ENCODE results near the gene TMOD1. TPM values are rescaled to one million over a fixed set of nuclear protein-coding genes. Genes with fewer than 3 reads are reported as not detected.

The TMOD1 gene
- total and polyA plus RNA-seq, 2 of the 8 experiments (the other 6 are each of a cell fraction or from before 2014, with no cell fraction given) = 0.17 to 0.88 TPM

DNA sequence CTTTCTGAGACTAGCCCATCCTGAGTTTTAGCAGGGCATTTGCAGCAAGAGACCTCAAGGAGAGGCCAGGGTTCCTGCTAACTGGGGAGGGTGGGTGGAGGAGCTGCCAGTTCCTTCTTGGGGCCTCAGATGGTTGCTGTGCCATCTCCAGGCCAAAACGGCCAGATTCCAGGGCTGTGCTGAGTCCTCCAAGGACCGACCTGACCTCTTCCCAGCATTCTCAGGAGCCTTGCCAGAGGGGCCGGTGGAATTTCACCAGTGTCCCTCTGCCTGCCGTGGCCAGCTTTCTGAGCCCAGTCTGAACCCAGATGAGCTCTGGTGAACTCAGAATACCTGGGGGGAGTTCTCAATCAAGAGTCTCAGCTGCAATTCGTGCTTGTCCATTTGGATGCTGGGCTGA, 77.4 kb downstream of the TMOD1 start (continued):
- no peak for TF ChIP-seq HDAC2 (IDR thresholded peaks at IDR 0.05; ENCODE audit: borderline replicate concordance in 1 of 2, low read depth in 2 of 2, low read length in 2 of 2)

Measured in H1 (cell line).